Measurements from ENCODE around the gene NEDD4L. TPM values are rescaled to one million over a fixed set of nuclear protein-coding genes. Genes with fewer than 3 reads are reported as not detected.

The NEDD4L gene
- total RNA-seq, 1 donor from 2014 or later, result 162 TPM

- no peak overlapping the region for H3K27ac Mint-ChIP-seq
- no peak for DNase-seq (ENCODE audit: low spot score, unreplicated experiment)
- TF ChIP-seq, protein P1, sequence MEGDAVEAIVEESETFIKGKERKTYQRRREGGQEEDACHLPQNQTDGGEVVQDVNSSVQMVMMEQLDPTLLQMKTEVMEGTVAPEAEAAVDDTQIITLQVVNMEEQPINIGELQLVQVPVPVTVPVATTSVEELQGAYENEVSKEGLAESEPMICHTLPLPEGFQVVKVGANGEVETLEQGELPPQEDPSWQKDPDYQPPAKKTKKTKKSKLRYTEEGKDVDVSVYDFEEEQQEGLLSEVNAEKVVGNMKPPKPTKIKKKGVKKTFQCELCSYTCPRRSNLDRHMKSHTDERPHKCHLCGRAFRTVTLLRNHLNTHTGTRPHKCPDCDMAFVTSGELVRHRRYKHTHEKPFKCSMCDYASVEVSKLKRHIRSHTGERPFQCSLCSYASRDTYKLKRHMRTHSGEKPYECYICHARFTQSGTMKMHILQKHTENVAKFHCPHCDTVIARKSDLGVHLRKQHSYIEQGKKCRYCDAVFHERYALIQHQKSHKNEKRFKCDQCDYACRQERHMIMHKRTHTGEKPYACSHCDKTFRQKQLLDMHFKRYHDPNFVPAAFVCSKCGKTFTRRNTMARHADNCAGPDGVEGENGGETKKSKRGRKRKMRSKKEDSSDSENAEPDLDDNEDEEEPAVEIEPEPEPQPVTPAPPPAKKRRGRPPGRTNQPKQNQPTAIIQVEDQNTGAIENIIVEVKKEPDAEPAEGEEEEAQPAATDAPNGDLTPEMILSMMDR (IDR thresholded peaks at IDR 0.05; ENCODE audit: unreplicated experiment), result no peak
- no peaks in the 10 kb centered on the region for H3K36me3 Mint-ChIP-seq (ENCODE audit: insufficient read depth)
- peaks cover 24% of the 10 kb centered on the region for H3K27me3 Mint-ChIP-seq
- H3K9me3 Mint-ChIP-seq (ENCODE audit: low read depth), result peaks cover 10% of the 10 kb centered on the region
- H3K4me1 Mint-ChIP-seq (ENCODE audit: low read depth), result peaks cover 20% of the 10 kb centered on the region
- H3K4me3 Mint-ChIP-seq (ENCODE audit: low read depth), result no peak overlapping the region
Observed at GRCh38 chr18:58418361-58418760, 374.3 kb downstream of the NEDD4L start.

- H3K27ac Mint-ChIP-seq, result no peak overlapping the region
- H3K4me1 Mint-ChIP-seq (ENCODE audit: low read depth), result peaks cover 7% of the 10 kb centered on the region
- TF ChIP-seq, protein P1 (IDR thresholded peaks at IDR 0.05; ENCODE audit: unreplicated experiment), result no peak
- peaks cover 10% of the 10 kb centered on the region for H3K9me3 Mint-ChIP-seq (ENCODE audit: low read depth)
- H3K36me3 Mint-ChIP-seq (ENCODE audit: insufficient read depth), result no peaks in the 10 kb centered on the region
- H3K27me3 Mint-ChIP-seq, result peaks cover 24% of the 10 kb centered on the region
- no peak overlapping the region for H3K4me3 Mint-ChIP-seq (ENCODE audit: low read depth)
- no peak for DNase-seq (ENCODE audit: low spot score, unreplicated experiment)
Observed at GRCh38 chr18:58419587-58420199, 375.7 kb downstream of the NEDD4L start.

- TF ChIP-seq, protein P1 (IDR thresholded peaks at IDR 0.05; ENCODE audit: unreplicated experiment), result no peak
- Mint-ChIP-seq H3K36me3 (ENCODE audit: insufficient read depth) (no peaks in the 10 kb centered on the region), H3K27me3 (peaks cover 10% of the 10 kb centered on the region), H3K4me1 (ENCODE audit: low read depth) (peaks cover 10% of the 10 kb centered on the region), H3K27ac (no peak overlapping the region), H3K4me3 (ENCODE audit: low read depth) (no peak overlapping the region), H3K9me3 (ENCODE audit: low read depth) (no peaks in the 10 kb centered on the region)
- no peak for DNase-seq (ENCODE audit: low spot score, unreplicated experiment)
Observed at GRCh38 chr18:58426611-58427010, 382.6 kb downstream of the NEDD4L start.

DNA sequence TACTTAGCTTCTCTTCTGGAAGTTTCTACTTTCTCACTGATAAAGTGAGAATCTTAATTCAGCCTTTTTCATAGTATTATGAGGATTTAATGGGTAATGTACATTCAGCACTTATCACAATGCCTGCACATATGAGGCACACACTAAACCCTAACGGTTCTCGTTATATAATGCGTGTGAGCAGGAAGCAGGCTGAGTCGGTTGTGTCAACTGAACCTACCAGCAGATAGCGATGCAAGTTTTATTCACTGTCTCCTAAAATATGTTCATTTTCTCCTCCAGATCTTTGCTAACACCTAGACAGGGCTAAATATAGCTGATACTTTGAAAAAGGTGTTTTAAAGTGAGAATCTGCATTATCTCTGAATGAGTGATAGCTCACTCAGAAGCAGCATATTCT is 383.3 kb downstream of the NEDD4L start:
- TF ChIP-seq, protein P1 (IDR thresholded peaks at IDR 0.05; ENCODE audit: unreplicated experiment), result no peak
- peaks cover 10% of the 10 kb centered on the region for H3K27me3 Mint-ChIP-seq
- H3K9me3 Mint-ChIP-seq (ENCODE audit: low read depth), result no peaks in the 10 kb centered on the region
- H3K4me1 Mint-ChIP-seq (ENCODE audit: low read depth), result peaks cover 10% of the 10 kb centered on the region
- H3K36me3 Mint-ChIP-seq (ENCODE audit: insufficient read depth), result no peaks in the 10 kb centered on the region
- no peak overlapping the region for H3K27ac Mint-ChIP-seq
- H3K4me3 Mint-ChIP-seq (ENCODE audit: low read depth), result no peak overlapping the region
- DNase-seq (ENCODE audit: low spot score, unreplicated experiment), result no peak

DNA sequence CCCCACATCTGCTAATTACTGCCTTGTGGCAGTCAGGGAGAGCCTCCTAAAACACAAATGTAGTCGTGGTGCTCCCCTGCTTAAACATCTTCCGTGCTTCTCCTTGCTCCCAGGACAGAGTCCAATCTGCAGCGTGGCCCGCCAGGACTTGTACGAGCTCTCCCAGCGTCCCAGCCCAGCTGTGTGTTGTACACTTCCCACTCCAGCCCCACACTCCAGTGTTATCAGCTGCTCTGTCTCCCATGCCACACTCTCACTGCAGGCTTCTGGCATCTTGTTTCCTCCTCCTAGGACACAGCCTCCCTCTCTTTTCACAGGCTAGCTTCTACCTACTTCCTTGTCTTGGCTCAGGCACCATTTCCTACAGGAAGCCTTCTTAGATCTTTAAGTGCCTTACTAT is 385.4 kb downstream of the NEDD4L start:
- no peak for DNase-seq (ENCODE audit: low spot score, unreplicated experiment)
- Mint-ChIP-seq H3K4me3 (ENCODE audit: low read depth) (no peak overlapping the region), H3K27me3 (peaks cover 7% of the 10 kb centered on the region), H3K9me3 (ENCODE audit: low read depth) (no peaks in the 10 kb centered on the region), H3K4me1 (ENCODE audit: low read depth) (peaks cover 10% of the 10 kb centered on the region), H3K36me3 (ENCODE audit: insufficient read depth) (no peaks in the 10 kb centered on the region), H3K27ac (peak overlapping the region; percentile 0)
- TF ChIP-seq, protein P1 (IDR thresholded peaks at IDR 0.05; ENCODE audit: unreplicated experiment), result no peak
